CD4-positive, alpha-beta T cell treated with Interleukin-4 for 4 hours (primary cell): Measurements from ENCODE around the gene NOP9.

Experiments used
- DNase-seq: peaks from one replicate; pipeline ENCODE4 v3.0.0-alpha.2; 2020

Gene NOP9

DNA sequence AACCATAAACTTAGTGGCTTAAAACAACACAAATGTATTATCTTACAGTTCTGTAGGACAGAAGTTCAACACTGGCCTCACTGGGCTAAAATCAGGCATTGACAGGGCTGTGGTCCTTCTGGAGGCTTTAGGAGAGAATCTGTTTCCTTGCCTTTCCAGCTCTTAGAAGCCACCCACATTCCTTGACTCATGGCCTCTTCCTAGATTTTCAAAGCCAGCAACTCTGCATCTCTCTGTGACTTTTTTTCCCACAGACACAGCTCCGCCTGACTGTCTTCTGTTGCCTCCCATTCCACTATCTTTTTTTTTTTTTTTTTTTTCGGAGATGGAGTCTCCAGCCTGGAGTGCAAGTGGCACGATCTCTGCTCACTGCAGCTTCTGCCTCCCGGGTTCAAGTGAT lies 56.6 kb downstream of the NOP9 start:
- DNase-seq: no peak
